ENCODE results near the gene UGT1A8. TPM values are rescaled to one million over a fixed set of nuclear protein-coding genes. Genes with fewer than 3 reads are reported as not detected.

Gene UGT1A8
- total and polyA plus RNA-seq, 9 of the 15 experiments (the other 6 are each of a cell fraction or from before 2014, with no cell fraction given) = 0.04 TPM; not detected in 8

DNA sequence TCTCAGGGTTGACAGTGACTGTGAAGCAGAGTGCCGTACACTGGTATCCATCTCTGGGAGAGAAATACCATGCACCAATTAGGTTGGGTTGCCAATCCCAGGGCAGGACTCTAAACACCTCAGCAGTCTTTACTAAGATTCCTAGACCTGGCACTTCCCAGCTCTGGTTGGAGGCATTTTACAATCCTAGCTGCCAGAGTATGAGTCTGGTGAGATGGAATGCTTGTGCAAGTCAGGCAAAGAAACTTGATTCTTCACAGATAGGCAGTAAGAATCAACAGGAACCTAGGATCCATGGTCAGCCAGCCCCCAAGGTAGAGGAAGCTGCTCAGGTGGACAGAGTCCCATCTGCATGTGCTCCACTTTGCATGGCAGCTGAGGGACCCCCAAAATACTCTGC, 89.3 kb downstream of the UGT1A8 start (continued):
- TF ChIP-seq ZNF395 (CRISPR knock-in tag; IDR thresholded peaks at IDR 0.05) = no peak
- no peak for TF ChIP-seq ZC3H4 (CRISPR knock-in tag; IDR thresholded peaks at IDR 0.05; ENCODE audit: borderline replicate concordance)
- TF ChIP-seq ZNF12 (CRISPR knock-in tag; IDR thresholded peaks at IDR 0.05) = no peak
- TF ChIP-seq, protein P1, sequence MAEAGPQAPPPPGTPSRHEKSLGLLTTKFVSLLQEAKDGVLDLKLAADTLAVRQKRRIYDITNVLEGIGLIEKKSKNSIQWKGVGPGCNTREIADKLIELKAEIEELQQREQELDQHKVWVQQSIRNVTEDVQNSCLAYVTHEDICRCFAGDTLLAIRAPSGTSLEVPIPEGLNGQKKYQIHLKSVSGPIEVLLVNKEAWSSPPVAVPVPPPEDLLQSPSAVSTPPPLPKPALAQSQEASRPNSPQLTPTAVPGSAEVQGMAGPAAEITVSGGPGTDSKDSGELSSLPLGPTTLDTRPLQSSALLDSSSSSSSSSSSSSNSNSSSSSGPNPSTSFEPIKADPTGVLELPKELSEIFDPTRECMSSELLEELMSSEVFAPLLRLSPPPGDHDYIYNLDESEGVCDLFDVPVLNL (CRISPR knock-in tag; IDR thresholded peaks at IDR 0.05; ENCODE audit: low read depth) = no peak
- no peak for TF ChIP-seq PATZ1 (CRISPR knock-in tag; IDR thresholded peaks at IDR 0.05; ENCODE audit: borderline replicate concordance)
